ENCODE results near the gene ERBB4. TPM values are rescaled to one million over a fixed set of nuclear protein-coding genes. Genes with fewer than 3 reads are reported as not detected.

Gene ERBB4
- total RNA-seq, 4 donors from 2014 or later, result 0.59 to 1.5 (median 0.83) TPM

- no peak for TF ChIP-seq POLR2A (IDR thresholded peaks at IDR 0.05)
- TF ChIP-seq CTCF (IDR thresholded peaks at IDR 0.05), result no peak
- no peak for DNase-seq (ENCODE audit: low spot score in 2 of 2)
- intact Hi-C loops (cut with DNase I; ENCODE audit: low total_unique reads), result no loop called here
- H3K4me3 ChIP-seq (ENCODE audit: low read depth, poor library complexity, severe bottlenecking), result no peak overlapping the region
Observed at GRCh38 chr2:211860224-211860623, 678.4 kb downstream of the ERBB4 start.

- no peak overlapping the region for H3K4me3 ChIP-seq (ENCODE audit: low read depth, poor library complexity, severe bottlenecking)
- intact Hi-C loops (cut with DNase I; ENCODE audit: low total_unique reads), result no loop called here
- no peak for DNase-seq (ENCODE audit: low spot score in 2 of 2)
- TF ChIP-seq POLR2A (IDR thresholded peaks at IDR 0.05) (no peak), CTCF (IDR thresholded peaks at IDR 0.05) (no peak)
- WGBS, 2 donors, result 86 to 94% methylated on average over 3 of the region's 3 CpGs
Observed at GRCh38 chr2:211854832-211855231, 683.8 kb downstream of the ERBB4 start.

GRCh38 chr2:211846714-211847113, 691.9 kb downstream of the ERBB4 start:
- no peak for DNase-seq (ENCODE audit: low spot score in 2 of 2)
- intact Hi-C loops (cut with DNase I; ENCODE audit: low total_unique reads), result no loop called here
- TF ChIP-seq CTCF (IDR thresholded peaks at IDR 0.05) (no peak), POLR2A (IDR thresholded peaks at IDR 0.05) (no peak)
- no peak overlapping the region for H3K4me3 ChIP-seq (ENCODE audit: low read depth, poor library complexity, severe bottlenecking)
- WGBS, 2 donors, result 64 to 77% methylated on average over 1 of the region's 1 CpG

- intact Hi-C loops (cut with DNase I; ENCODE audit: low total_unique reads), result no loop called here
- TF ChIP-seq POLR2A (IDR thresholded peaks at IDR 0.05) (no peak), CTCF (IDR thresholded peaks at IDR 0.05) (no peak)
- DNase-seq (ENCODE audit: low spot score in 2 of 2), result no peak
- no peak overlapping the region for H3K4me3 ChIP-seq (ENCODE audit: low read depth, poor library complexity, severe bottlenecking)
Observed at GRCh38 chr2:211846036-211846400, 692.6 kb downstream of the ERBB4 start.

- TF ChIP-seq CTCF (IDR thresholded peaks at IDR 0.05), result no peak
- no peak for TF ChIP-seq POLR2A (IDR thresholded peaks at IDR 0.05)
- no peak for DNase-seq (ENCODE audit: low spot score in 2 of 2)
- WGBS, 2 donors, result 76 to 78% methylated on average over 3 of the region's 3 CpGs
- no peak overlapping the region for H3K4me3 ChIP-seq (ENCODE audit: low read depth, poor library complexity, severe bottlenecking)
- intact Hi-C loops (cut with DNase I; ENCODE audit: low total_unique reads), result no loop called here
Observed at GRCh38 chr2:211845338-211846035, 693.1 kb downstream of the ERBB4 start.

- WGBS, 2 donors, result 81% methylated on average over 2 of the region's 2 CpGs
- DNase-seq (ENCODE audit: low spot score in 2 of 2), result no peak
- no peak for TF ChIP-seq CTCF (IDR thresholded peaks at IDR 0.05)
- no peak for TF ChIP-seq POLR2A (IDR thresholded peaks at IDR 0.05)
- H3K4me3 ChIP-seq (ENCODE audit: low read depth, poor library complexity, severe bottlenecking), result no peak overlapping the region
- intact Hi-C loops (cut with DNase I; ENCODE audit: low total_unique reads), result no loop called here
Observed at GRCh38 chr2:211837706-211838105, 700.9 kb downstream of the ERBB4 start.

Measured in lower leg skin (tissue), 4 donors.